Neuronal stem cell (in vitro differentiated cells): ENCODE results near the gene MTERF1.
A peak's percentile ranks its signal among the peaks of the same experiment; 100 is the strongest.

ENCODE experiments used
- DNase-seq: peaks from one replicate; pipeline ENCODE4 v3.0.0-alpha.2; 2013; ENCODE audit warnings: low spot score
- H2AFZ ChIP-seq: one replicate; pipeline ENCODE4 v1.6.1; 2013; ENCODE audit warnings: mild to moderate bottlenecking, low read length, inconsistent platforms
- H2AK5ac ChIP-seq: 2 replicates; pipeline ENCODE4 v1.6.1; 2013; ENCODE audit warnings: low read depth, mild to moderate bottlenecking, inconsistent platforms, low read length, moderate library complexity, mixed read lengths
- H2BK120ac ChIP-seq: 2 replicates; pipeline ENCODE4 v1.6.1; 2013; ENCODE audit warnings: low read depth, mild to moderate bottlenecking, inconsistent platforms, low read length, moderate library complexity, mixed read lengths
- H2BK12ac ChIP-seq: one replicate; pipeline ENCODE4 v1.6.1; 2013; ENCODE audit warnings: low read length, inconsistent platforms
- H2BK15ac ChIP-seq: 2 replicates; pipeline ENCODE4 v1.6.1; 2013; ENCODE audit warnings: mild to moderate bottlenecking, low read length, inconsistent platforms, mixed read lengths
- H2BK5ac ChIP-seq: one replicate; pipeline ENCODE4 v1.6.1; 2013; ENCODE audit warnings: inconsistent platforms, mild to moderate bottlenecking, low read length, moderate library complexity
- H3K14ac ChIP-seq: one replicate; pipeline ENCODE4 v1.6.1; 2013; ENCODE audit warnings: low read length, inconsistent platforms
- H3K18ac ChIP-seq: 2 replicates; pipeline ENCODE4 v1.6.1; 2013; ENCODE audit warnings: low read length, inconsistent platforms
- H3K23ac ChIP-seq: 2 replicates; pipeline ENCODE4 v1.6.1; 2013; ENCODE audit warnings: low read depth, mild to moderate bottlenecking, mixed read lengths, low read length, inconsistent platforms; ENCODE audit not compliant: poor library complexity
- H3K27ac ChIP-seq: replicated peaks from 3 replicates; pipeline ENCODE4 v1.5.1; 2013; ENCODE audit warnings: low read length, inconsistent platforms
- H3K27me3 ChIP-seq, 3 experiments: 2 replicates each; pipeline ENCODE4 v1.6.1; 2013; ENCODE audit warnings: low read length in 3 of 3, mild to moderate bottlenecking in 2 of 3, inconsistent platforms in 1 of 3, low read depth in 1 of 3, mixed read lengths in 1 of 3, moderate library complexity in 1 of 3; ENCODE audit not compliant: control insufficient read depth in 3 of 3, insufficient read depth in 3 of 3
- H3K36me3 ChIP-seq, 2 donors: replicated peaks in 1 of 2; 2 replicates each; pipeline ENCODE4 v1.6.1; 2013; ENCODE audit warnings: low read length in 2 of 2; ENCODE audit not compliant: control insufficient read depth in 2 of 2, insufficient read depth in 2 of 2
- H3K4ac ChIP-seq: 2 replicates; pipeline ENCODE4 v1.6.1; 2013; ENCODE audit warnings: inconsistent platforms, mild to moderate bottlenecking, low read length, moderate library complexity
- H3K4me1 ChIP-seq, 2 donors: 1 replicate in 1 of 2; 2 replicates in 1 of 2; pipeline ENCODE4 v1.6.1; 2013; ENCODE audit warnings: low read length in 2 of 2, low read depth in 1 of 2; ENCODE audit not compliant: control insufficient read depth in 2 of 2, insufficient read depth in 1 of 2
- H3K4me2 ChIP-seq: one replicate; pipeline ENCODE4 v1.6.1; 2013; ENCODE audit warnings: mild to moderate bottlenecking, low read length, inconsistent platforms; ENCODE audit not compliant: insufficient read depth, poor library complexity, severe bottlenecking
- H3K4me3 ChIP-seq, 2 donors: 2 replicates each; pipeline ENCODE4 v1.5.1; 2013; ENCODE audit warnings: low read length in 2 of 2, mild to moderate bottlenecking in 2 of 2, inconsistent platforms in 1 of 2, moderate library complexity in 1 of 2
- H3K79me1 ChIP-seq: one replicate; pipeline ENCODE4 v1.6.1; 2013; ENCODE audit warnings: low read depth, mild to moderate bottlenecking, inconsistent platforms, low read length, moderate library complexity
- H3K9ac ChIP-seq: one replicate; pipeline ENCODE4 v1.6.1; 2013; ENCODE audit warnings: mild to moderate bottlenecking, low read depth, low read length, inconsistent platforms; ENCODE audit not compliant: poor library complexity
- H3K9me3 ChIP-seq, 2 donors: replicated peaks in 1 of 2; 2 replicates each; pipeline versions ENCODE3 to v1.6.1; 2013; ENCODE audit warnings: low read length in 2 of 2, mild to moderate bottlenecking in 2 of 2, inconsistent platforms in 1 of 2, low read depth in 1 of 2, mixed read lengths in 1 of 2, moderate library complexity in 1 of 2; ENCODE audit not compliant: control insufficient read depth in 2 of 2, insufficient read depth in 1 of 2
- H4K8ac ChIP-seq: one replicate; pipeline ENCODE4 v1.6.1; 2013; ENCODE audit warnings: low read depth, mild to moderate bottlenecking, inconsistent platforms, low read length, moderate library complexity
- H4K91ac ChIP-seq: one replicate; pipeline ENCODE4 v1.6.1; 2013; ENCODE audit warnings: low read length, low read depth, mild to moderate bottlenecking, inconsistent platforms; ENCODE audit not compliant: poor library complexity
- WGBS, 2 donors: extraction: QIAGEN DNeasy Blood & Tissue Kit; methylation state at CpG; one replicate each; pipeline ENCODE4 v1.1.7; 2013; ENCODE audit warnings: missing lambda C conversion rate in 2 of 2, mixed read lengths in 1 of 2; ENCODE audit not compliant: insufficient read length in 2 of 2, insufficient replicate concordance in 1 of 2; ENCODE audit errors: extremely low coverage in 2 of 2; 5-methylcytosine and 5-hydroxymethylcytosine counted together

The MTERF1 gene

GRCh38 chr7:91883676-91884362 lies 3.3 kb upstream of the MTERF1 start:
- H3K4ac ChIP-seq, result no peak overlapping the region
- H3K18ac ChIP-seq, result no peak overlapping the region
- no peak for DNase-seq
- H3K79me1 ChIP-seq, result no peaks in the 10 kb centered on the region
- H2BK5ac ChIP-seq, result no peak overlapping the region
- no peak overlapping the region for H4K91ac ChIP-seq
- no peak overlapping the region for H3K4me2 ChIP-seq
- H2AFZ ChIP-seq, result peak overlapping the region; percentile 54
- no peak overlapping the region for H3K14ac ChIP-seq
- no peak overlapping the region for H2AK5ac ChIP-seq
- no peak overlapping the region for H2BK12ac ChIP-seq
- H2BK15ac ChIP-seq, result no peak overlapping the region
- peaks cover 0 to 1% of the 10 kb centered on the region in 2 donors for H3K4me1 ChIP-seq
- no peak overlapping the region for H4K8ac ChIP-seq
- no peak overlapping the region for H3K9ac ChIP-seq
- no peak overlapping the region for H3K23ac ChIP-seq
- H3K27ac ChIP-seq, result no peak overlapping the region
- H3K36me3 ChIP-seq, result peaks cover 0 to 1% of the 10 kb centered on the region in 2 donors
- H3K27me3 ChIP-seq, result peaks cover 0 to 2% (median 0%) of the 10 kb centered on the region in 3 experiments
- no CpG with 5 or more reads among the region's 1 CpG for WGBS, 2 donors
- no peak overlapping the region for H2BK120ac ChIP-seq
- H3K9me3 ChIP-seq, result peaks cover 0 to 11% of the 10 kb centered on the region in 2 donors
- no peak overlapping the region for H3K4me3 ChIP-seq

- Histone ChIP-seq H3K9ac (no peak overlapping the region), H3K36me3 (peaks cover 1 to 40% of the 10 kb centered on the region in 2 donors), H2AFZ (peak overlapping the region; percentile 93), H3K9me3 (peaks cover 0 to 3% of the 10 kb centered on the region in 2 donors), H3K18ac (no peak overlapping the region), H3K23ac (no peak overlapping the region), H3K4me1 (peaks cover 0 to 1% of the 10 kb centered on the region in 2 donors), H4K91ac (no peak overlapping the region), H3K14ac (no peak overlapping the region), H2AK5ac (no peak overlapping the region), H2BK12ac (no peak overlapping the region), H3K4ac (no peak overlapping the region), H2BK120ac (no peak overlapping the region), H4K8ac (no peak overlapping the region), H3K27me3 (no peaks in the 10 kb centered on the region), H2BK15ac (no peak overlapping the region), H3K4me3 (peak overlapping the region; percentile 64 to 90), H3K79me1 (no peaks in the 10 kb centered on the region), H2BK5ac (no peak overlapping the region), H3K4me2 (peak overlapping the region; percentile 70), H3K27ac (no peak overlapping the region)
- DNase-seq, result no peak
- no CpG with 5 or more reads among the region's 9 CpGs for WGBS, 2 donors
Observed at GRCh38 chr7:91880016-91880412, 488 bp downstream of the MTERF1 start.

GRCh38 chr7:91876391-91877133 lies 3.9 kb downstream of the MTERF1 start:
- Histone ChIP-seq H3K9me3 (peaks cover 0 to 15% of the 10 kb centered on the region in 2 donors), H3K9ac (no peak overlapping the region), H3K27ac (no peak overlapping the region), H2BK5ac (no peak overlapping the region), H3K27me3 (no peaks in the 10 kb centered on the region), H3K4me2 (no peak overlapping the region), H2BK12ac (no peak overlapping the region), H3K4me1 (peaks cover 0 to 1% of the 10 kb centered on the region in 2 donors), H2BK120ac (no peak overlapping the region), H3K18ac (no peak overlapping the region), H3K23ac (no peak overlapping the region), H3K79me1 (no peaks in the 10 kb centered on the region), H4K8ac (no peak overlapping the region), H2AFZ (no peak overlapping the region), H4K91ac (no peak overlapping the region), H2AK5ac (no peak overlapping the region), H3K14ac (no peak overlapping the region), H3K4ac (no peak overlapping the region), H3K4me3 (no peak overlapping the region), H3K36me3 (peaks cover 3 to 74% of the 10 kb centered on the region in 2 donors), H2BK15ac (no peak overlapping the region)
- 100% methylated on average over 1 of the region's 4 CpGs; no CpG with 5 or more reads in 1 of the 2 donors for WGBS, 2 donors
- no peak for DNase-seq

- Histone ChIP-seq H3K27ac (no peak overlapping the region), H3K27me3 (no peaks in the 10 kb centered on the region), H3K4me3 (no peak overlapping the region), H2AK5ac (no peak overlapping the region), H2BK12ac (no peak overlapping the region), H3K23ac (no peak overlapping the region), H3K9ac (no peak overlapping the region), H3K79me1 (no peaks in the 10 kb centered on the region), H3K36me3 (peaks cover 3 to 77% of the 10 kb centered on the region in 2 donors), H2BK120ac (no peak overlapping the region), H3K14ac (no peak overlapping the region), H3K4ac (no peak overlapping the region), H4K91ac (no peak overlapping the region), H3K9me3 (peaks cover 0 to 15% of the 10 kb centered on the region in 2 donors), H4K8ac (no peak overlapping the region), H3K18ac (no peak overlapping the region), H2BK15ac (no peak overlapping the region), H3K4me2 (no peak overlapping the region), H2BK5ac (no peak overlapping the region), H2AFZ (no peak overlapping the region), H3K4me1 (peaks cover 0 to under 1% of the 10 kb centered on the region in 2 donors)
- 100% methylated on average over 1 of the region's 3 CpGs; no CpG with 5 or more reads in 1 of the 2 donors for WGBS, 2 donors
- DNase-seq, result no peak
Observed at GRCh38 chr7:91875851-91876250, 4.7 kb downstream of the MTERF1 start.
